Iris pigment epithelial cell (primary cell): ENCODE measurements around the gene MAP2K4.

Experiments
- DNase-seq: peaks from one replicate; pipeline ENCODE4 v3.0.0-alpha.2; 2011; ENCODE audit warnings: low read depth

The MAP2K4 gene

GRCh38 chr17:12089809-12090384 lies 69.2 kb downstream of the MAP2K4 start:
- DNase-seq: peak; percentile 85

DNA sequence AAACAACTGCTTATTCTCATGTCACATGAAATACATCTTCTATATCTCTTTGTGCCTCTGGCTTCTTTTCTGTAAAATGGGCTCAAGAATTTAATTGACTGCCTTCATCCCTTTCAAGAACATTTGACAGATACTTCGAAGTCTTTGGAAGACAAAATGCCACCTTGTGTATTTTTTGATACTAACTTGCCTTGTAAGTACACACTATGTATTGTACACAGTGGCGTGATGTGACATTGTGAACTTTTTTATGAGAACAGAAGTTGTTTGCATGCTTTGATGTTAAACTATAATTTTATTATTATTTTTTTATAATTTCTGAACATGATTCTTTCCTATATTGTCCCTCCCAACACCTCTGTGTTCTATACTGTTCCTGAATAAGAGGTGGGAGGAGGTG lies 73.7 kb downstream of the MAP2K4 start:
- no peak for DNase-seq

DNA sequence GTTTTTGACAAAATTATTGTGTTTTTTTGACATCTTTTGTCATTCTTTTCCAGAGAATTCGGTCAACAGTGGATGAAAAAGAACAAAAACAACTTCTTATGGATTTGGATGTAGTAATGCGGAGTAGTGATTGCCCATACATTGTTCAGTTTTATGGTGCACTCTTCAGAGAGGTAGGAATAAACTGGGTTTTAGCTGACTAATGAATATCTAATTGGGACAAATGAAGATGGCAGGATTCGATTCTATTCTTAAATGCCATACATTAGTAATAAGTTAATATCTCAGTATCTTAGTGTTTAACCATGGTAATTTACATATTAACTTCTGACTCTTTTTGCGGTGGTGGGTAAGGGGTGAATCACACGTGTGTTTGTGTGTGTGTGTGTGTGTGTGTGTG lies 74.8 kb downstream of the MAP2K4 start:
- DNase-seq: no peak

- DNase-seq: peak; percentile 14
Measured at GRCh38 chr17:12097326-12097725, 76.6 kb downstream of the MAP2K4 start.

- no peak for DNase-seq
Measured at GRCh38 chr17:12098568-12098967, 77.9 kb downstream of the MAP2K4 start.

DNA sequence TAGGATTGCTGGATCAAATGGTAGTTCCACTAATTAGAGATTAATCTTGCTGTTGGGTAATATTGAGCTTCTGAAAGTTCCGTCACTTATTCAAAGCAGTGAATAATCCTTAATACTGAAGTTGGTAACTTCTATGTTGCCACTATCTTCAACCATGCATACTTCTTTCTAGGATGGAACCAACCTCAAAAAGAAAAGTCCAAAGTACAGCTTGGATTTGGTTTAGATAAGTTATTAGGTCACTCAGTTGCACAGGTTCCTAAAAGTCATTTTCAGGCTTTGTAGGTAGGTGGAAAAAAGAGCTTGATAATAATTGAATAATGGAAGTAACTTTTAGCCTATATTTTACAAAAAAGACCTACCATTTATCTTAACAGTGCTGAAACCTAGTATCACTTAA lies 78.7 kb downstream of the MAP2K4 start:
- no peak for DNase-seq

GRCh38 chr17:12104831-12105230 lies 84.2 kb downstream of the MAP2K4 start:
- peak; percentile 50 for DNase-seq

DNA sequence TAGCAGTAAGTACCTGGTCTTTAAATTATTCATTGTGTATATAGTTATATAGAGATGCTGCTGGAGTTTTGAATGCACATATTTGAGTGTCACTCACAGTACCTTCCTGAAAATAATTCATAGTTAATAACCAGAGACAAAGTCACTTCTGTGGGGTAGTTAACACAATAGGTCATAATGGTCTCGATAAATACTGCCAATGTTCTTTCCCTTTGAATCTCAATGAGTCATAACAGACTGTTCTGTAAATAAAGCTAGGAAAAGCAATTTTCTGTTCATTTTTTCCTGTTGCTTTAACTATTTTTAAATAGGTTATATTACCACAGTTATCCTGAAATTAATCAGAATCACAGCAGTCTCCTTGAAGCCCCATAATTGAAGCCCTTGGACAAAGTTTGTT lies 87.2 kb downstream of the MAP2K4 start:
- DNase-seq: peak; percentile 51

GRCh38 chr17:12110906-12111305 lies 90.2 kb downstream of the MAP2K4 start:
- DNase-seq: no peak

DNA sequence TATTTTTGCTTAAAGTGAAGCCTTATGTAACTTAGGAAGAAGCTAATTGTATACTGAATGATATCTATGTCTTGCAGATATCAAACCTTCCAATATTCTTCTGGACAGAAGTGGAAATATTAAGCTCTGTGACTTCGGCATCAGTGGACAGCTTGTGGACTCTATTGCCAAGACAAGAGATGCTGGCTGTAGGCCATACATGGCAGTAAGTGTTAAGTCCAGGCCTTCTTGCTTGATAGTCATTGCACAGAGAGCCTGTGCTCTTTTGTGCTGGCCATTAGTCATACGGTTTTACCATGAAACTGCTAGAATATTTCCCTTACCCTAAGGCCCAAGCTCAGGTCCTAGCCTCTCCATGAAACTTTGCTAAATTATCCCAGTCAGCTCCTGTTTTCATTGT lies 92.5 kb downstream of the MAP2K4 start:
- no peak for DNase-seq

GRCh38 chr17:12114686-12115418 lies 94.2 kb downstream of the MAP2K4 start:
- DNase-seq: peak; percentile 18

GRCh38 chr17:12116143-12116542 lies 95.5 kb downstream of the MAP2K4 start:
- DNase-seq: no peak

DNA sequence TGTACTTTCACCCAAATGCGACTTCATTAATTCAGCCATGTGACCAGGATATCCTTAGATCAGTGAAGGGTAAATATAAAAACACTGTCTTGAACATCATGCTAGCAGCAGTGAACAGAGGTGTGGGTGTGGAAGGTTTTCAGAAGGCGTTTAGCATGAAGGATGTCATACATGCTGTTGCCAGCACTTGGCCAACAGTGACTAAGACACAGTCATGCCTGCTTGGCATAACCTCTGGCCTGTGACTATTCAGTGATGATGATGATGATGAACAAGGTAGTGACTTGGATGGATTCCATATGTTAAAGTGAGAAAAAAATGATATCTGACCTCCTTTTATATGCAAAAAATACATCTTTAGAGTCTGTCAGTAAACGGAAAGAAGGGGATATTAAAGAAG lies 97.9 kb downstream of the MAP2K4 start:
- no peak for DNase-seq

DNA sequence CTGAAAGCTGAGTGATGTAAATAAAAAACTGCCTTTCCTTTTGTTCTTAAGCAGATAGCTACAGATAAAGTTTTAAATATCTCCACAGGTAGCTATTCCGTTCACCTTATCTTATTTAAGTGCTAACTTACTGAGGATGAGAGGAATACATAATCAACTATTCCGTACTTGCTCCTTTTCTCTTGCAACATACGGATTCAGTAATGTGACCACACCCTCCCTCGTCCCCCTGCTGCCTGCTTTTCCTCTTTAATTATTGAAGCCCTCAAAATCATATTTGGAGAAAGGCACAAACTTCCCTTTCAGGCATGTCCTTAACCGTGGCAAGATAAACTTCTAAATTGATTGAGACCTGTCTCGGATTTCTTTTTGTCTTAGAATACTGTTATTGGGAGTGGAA lies 101.4 kb downstream of the MAP2K4 start:
- DNase-seq: no peak

GRCh38 chr17:12127177-12127576 lies 106.5 kb downstream of the MAP2K4 start:
- DNase-seq: peak; percentile 11

DNA sequence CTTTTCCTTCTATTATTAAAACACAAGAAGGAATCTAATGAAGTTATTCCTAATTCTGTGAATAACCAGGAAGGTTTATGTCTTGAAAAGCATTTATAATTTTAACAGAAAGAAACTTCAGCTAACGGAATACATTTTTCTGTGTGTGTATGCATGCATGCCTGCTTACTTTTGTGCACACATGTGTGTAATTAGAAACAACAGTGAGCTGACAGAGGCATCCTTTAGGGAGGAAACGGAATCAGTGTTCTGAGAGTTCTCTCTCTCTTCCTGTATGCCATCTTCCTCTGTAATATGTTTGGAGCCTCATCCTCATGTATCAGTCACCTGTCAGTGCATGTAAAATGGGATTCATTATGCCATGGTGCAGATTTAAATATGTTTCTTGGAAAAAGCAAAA lies 107.0 kb downstream of the MAP2K4 start:
- no peak for DNase-seq

DNA sequence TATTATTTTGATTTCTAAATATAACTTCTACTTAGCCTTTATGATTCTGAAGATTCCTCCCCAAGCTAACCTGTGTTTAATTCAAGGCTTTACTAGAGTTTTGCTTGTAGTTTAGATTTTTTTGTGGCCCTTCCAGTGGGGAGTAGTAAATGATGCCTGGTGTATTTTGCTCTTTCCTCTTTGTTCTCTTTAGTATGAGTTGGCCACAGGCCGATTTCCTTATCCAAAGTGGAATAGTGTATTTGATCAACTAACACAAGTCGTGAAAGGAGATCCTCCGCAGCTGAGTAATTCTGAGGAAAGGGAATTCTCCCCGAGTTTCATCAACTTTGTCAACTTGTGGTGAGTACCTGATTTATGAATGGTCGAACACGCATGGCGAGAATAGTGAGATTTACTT lies 108.3 kb downstream of the MAP2K4 start:
- no peak for DNase-seq

DNA sequence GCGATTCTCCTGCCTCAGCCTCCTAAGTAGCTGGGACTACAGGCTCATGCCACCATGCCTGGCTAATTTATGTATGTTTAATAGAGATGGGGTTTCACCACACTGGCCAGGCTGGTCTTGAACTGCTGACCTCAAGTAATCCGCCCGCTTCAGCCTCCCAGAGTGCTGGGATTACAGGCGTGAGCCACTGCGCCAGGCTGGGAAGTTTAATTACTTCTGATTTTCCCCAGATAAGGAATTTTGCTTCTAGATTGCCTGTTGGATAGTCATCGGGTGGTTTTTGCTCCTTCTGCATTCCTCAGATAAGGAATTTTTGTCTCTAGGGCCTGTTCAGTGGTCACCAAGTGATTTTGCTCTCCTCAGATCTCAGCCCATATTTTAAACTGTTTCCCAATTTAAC lies 112.5 kb downstream of the MAP2K4 start:
- DNase-seq: peak; percentile 10

- DNase-seq: no peak
Measured at GRCh38 chr17:12134101-12134500, 113.4 kb downstream of the MAP2K4 start.

GRCh38 chr17:12134587-12134986 lies 113.9 kb downstream of the MAP2K4 start:
- DNase-seq: no peak

- DNase-seq: no peak
Measured at GRCh38 chr17:12136243-12136642, 115.6 kb downstream of the MAP2K4 start.

- peak; percentile 1 for DNase-seq
Measured at GRCh38 chr17:12136646-12137045, 116.0 kb downstream of the MAP2K4 start.

DNA sequence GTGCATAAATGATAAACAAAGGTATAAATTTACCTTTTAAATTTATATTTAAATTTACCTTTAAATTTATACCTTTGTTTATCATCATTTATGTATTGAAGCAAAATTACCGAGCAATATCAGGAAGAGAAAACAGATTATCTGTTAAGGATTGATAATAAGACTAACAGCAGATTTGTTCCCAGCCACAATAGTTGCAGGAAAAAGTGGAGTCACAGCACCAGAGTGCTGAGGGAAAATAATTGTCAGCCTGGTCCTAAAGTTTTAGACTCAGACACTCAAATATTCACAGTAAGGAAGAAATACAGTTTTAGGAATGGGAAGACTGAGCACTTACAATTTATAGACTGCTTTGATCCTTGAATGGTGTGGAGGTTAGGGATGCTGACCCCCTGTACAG lies 117.2 kb downstream of the MAP2K4 start:
- DNase-seq: no peak

DNA sequence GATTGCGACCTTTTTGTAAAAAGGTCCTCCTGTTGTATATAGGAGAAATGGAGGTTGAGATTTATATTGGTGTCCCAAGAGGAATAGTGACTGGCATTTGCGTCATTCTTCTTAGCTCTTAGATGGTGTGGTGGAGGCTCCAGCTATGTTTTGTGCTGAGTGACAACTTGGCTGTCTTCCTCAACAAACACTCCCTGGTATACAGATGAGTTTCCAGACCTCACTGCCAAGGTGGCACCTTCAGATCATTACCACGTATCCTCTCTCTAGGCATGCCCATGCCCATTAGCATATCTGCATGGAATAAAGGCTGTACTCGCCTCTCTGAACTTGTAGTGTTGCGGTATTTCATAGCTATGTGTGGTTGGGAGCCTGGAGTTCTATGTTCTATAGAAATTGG lies 120.0 kb downstream of the MAP2K4 start:
- DNase-seq: no peak
